Immature natural killer cell (primary cell): ENCODE measurements around the gene PHLDA2. TPM values are rescaled to one million over a fixed set of nuclear protein-coding genes. Genes with fewer than 3 reads are reported as not detected.
"Not testable (repeated sequence)": the region's sequence is repeated elsewhere in the genome, so short reads cannot be mapped to it uniquely, and the experiment has no call there.

Source experiments
- DNase-seq, 3 donors: peaks; one replicate each; pipeline ENCODE4 v3.0.0; 2022; ENCODE audit warnings: mixed read lengths in 1 of 3
- H3K27ac Mint-ChIP-seq, 6 donors: one replicate each; pipeline ENCODE4 v1.8.0; 2020; ENCODE audit warnings: mixed read lengths in 6 of 6, mild to moderate bottlenecking in 5 of 6, inconsistent platforms in 4 of 6, moderate library complexity in 3 of 6
- H3K27me3 Mint-ChIP-seq, 3 donors: one replicate each; pipeline ENCODE4 v1.8.0; 2020 to 2021; ENCODE audit warnings: low read depth in 3 of 3, mild to moderate bottlenecking in 3 of 3, mixed read lengths in 3 of 3, moderate library complexity in 3 of 3, inconsistent platforms in 1 of 3
- H3K36me3 Mint-ChIP-seq, 3 donors: one replicate each; pipeline ENCODE4 v1.8.0; 2020; ENCODE audit warnings: mixed read lengths in 3 of 3, inconsistent platforms in 2 of 3, mild to moderate bottlenecking in 2 of 3
- H3K4me1 Mint-ChIP-seq, 2 donors: one replicate each; pipeline ENCODE4 v1.8.0; 2020; ENCODE audit warnings: inconsistent platforms in 2 of 2, mild to moderate bottlenecking in 2 of 2, mixed read lengths in 2 of 2, moderate library complexity in 1 of 2
- H3K4me3 Mint-ChIP-seq, 5 donors: one replicate each; pipeline ENCODE4 v1.8.0; 2020; ENCODE audit warnings: mild to moderate bottlenecking in 5 of 5, mixed read lengths in 5 of 5, inconsistent platforms in 3 of 5, moderate library complexity in 3 of 5
- H3K9me3 Mint-ChIP-seq, 6 donors: one replicate each; pipeline ENCODE4 v1.8.0; 2020; ENCODE audit warnings: mild to moderate bottlenecking in 6 of 6, mixed read lengths in 6 of 6, inconsistent platforms in 4 of 6, moderate library complexity in 3 of 6
- polyA plus RNA-seq, 3 donors: library from polyadenylated mRNA; unstranded; fragments of 300-500 nt; fragmentation: Illumina TruSeq; gene quantifications; one replicate each; pipeline ENCODE4 v1.2.3, GENCODE V29; 2021

Gene PHLDA2
- polyA plus RNA-seq, 3 donors from 2014 or later = 0.27 TPM; not detected in 2

GRCh38 chr11:2911785-2912391 lies 17.3 kb downstream of the PHLDA2 start:
- Mint-ChIP-seq H3K4me3 (no peak overlapping the region), H3K36me3 (peaks cover 0 to under 1% (median 0%) of the 10 kb centered on the region in 3 donors)

GRCh38 chr11:2911088-2911784 lies 18.0 kb downstream of the PHLDA2 start:
- Mint-ChIP-seq H3K9me3 (no peaks in the 10 kb centered on the region), H3K4me3 (no peak overlapping the region), H3K27me3 (no peaks in the 10 kb centered on the region), H3K27ac (no peak overlapping the region), H3K36me3 (peaks cover 0 to 6% (median 5%) of the 10 kb centered on the region in 3 donors), H3K4me1 (peaks cover 0 to 9% of the 10 kb centered on the region in 2 donors)
- no peak for DNase-seq

More at GRCh38 chr11:2911785-2912391, 17.3 kb downstream of the PHLDA2 start:
- Mint-ChIP-seq H3K27ac (peak overlapping the region in 1 of 6 donors; percentile 16), H3K9me3 (no peaks in the 10 kb centered on the region), H3K4me1 (peaks cover 0 to 9% of the 10 kb centered on the region in 2 donors), H3K27me3 (no peaks in the 10 kb centered on the region)
- DNase-seq = no peak

- peaks cover 0 to under 1% (median 0%) of the 10 kb centered on the region in 3 donors for H3K27me3 Mint-ChIP-seq
- H3K4me1 Mint-ChIP-seq = peaks cover 0 to 13% of the 10 kb centered on the region in 2 donors
- H3K36me3 Mint-ChIP-seq = peaks cover 6 to 13% (median 12%) of the 10 kb centered on the region in 3 donors
- peaks cover 0 to 1% (median 0%) of the 10 kb centered on the region in 6 donors for H3K9me3 Mint-ChIP-seq
- no peak overlapping the region for H3K4me3 Mint-ChIP-seq
- H3K27ac Mint-ChIP-seq = peak overlapping the region in 1 of 6 donors; percentile 69
- DNase-seq = no peak
These were observed 18.7 kb downstream of the PHLDA2 start for GRCh38 chr11:2910401-2910955.

GRCh38 chr11:2909133-2909902 lies 19.9 kb downstream of the PHLDA2 start:
- Mint-ChIP-seq H3K9me3 (peaks cover 0 to 2% (median 0%) of the 10 kb centered on the region in 6 donors), H3K27me3 (peaks cover 0 to 3% (median 1%) of the 10 kb centered on the region in 3 donors)

GRCh38 chr11:2908130-2908529 lies 21.1 kb downstream of the PHLDA2 start:
- Mint-ChIP-seq H3K4me3 (no peak overlapping the region), H3K9me3 (peaks cover 0 to 2% (median 0%) of the 10 kb centered on the region in 6 donors), H3K4me1 (peaks cover 9 to 12% of the 10 kb centered on the region in 2 donors), H3K36me3 (peaks cover 12 to 21% (median 21%) of the 10 kb centered on the region in 3 donors), H3K27ac (no peak overlapping the region), H3K27me3 (peaks cover 0 to 3% (median 1%) of the 10 kb centered on the region in 3 donors)
- no peak for DNase-seq

More at GRCh38 chr11:2909133-2909902, 19.9 kb downstream of the PHLDA2 start:
- Mint-ChIP-seq H3K27ac (no peak overlapping the region), H3K36me3 (peaks cover 12 to 21% (median 21%) of the 10 kb centered on the region in 3 donors), H3K4me1 (peaks cover 0 to 12% of the 10 kb centered on the region in 2 donors), H3K4me3 (no peak overlapping the region)
- no peak for DNase-seq

- not testable (repeated sequence) for H3K27me3 Mint-ChIP-seq, DNase-seq, H3K9me3 Mint-ChIP-seq, H3K4me3 Mint-ChIP-seq
- Mint-ChIP-seq H3K4me1 (peaks cover 19 to 29% of the 10 kb centered on the region in 2 donors), H3K36me3 (peaks cover 12 to 21% (median 21%) of the 10 kb centered on the region in 3 donors), H3K27ac (peak overlapping the region in 2 of 6 donors; percentile 45 to 57)
These were observed 23.9 kb downstream of the PHLDA2 start for GRCh38 chr11:2905299-2905698.

- Mint-ChIP-seq H3K27me3 (peaks cover 3 to 7% (median 4%) of the 10 kb centered on the region in 3 donors), H3K27ac (peak overlapping the region in 2 of 6 donors; percentile 80 to 86), H3K4me1 (peaks cover 27 to 37% of the 10 kb centered on the region in 2 donors), H3K36me3 (peaks cover 12 to 21% (median 21%) of the 10 kb centered on the region in 3 donors), H3K4me3 (peak overlapping the region in 2 of 5 donors; percentile 74 to 76), H3K9me3 (peaks cover 0 to 4% (median 0%) of the 10 kb centered on the region in 6 donors)
- no peak for DNase-seq
These were observed 24.8 kb downstream of the PHLDA2 start for GRCh38 chr11:2904153-2905052.

- Mint-ChIP-seq H3K4me3 (peak overlapping the region; percentile 60 to 76 (median 74)), H3K9me3 (peaks cover 0 to 4% (median 0%) of the 10 kb centered on the region in 6 donors), H3K27me3 (peaks cover 6 to 7% (median 6%) of the 10 kb centered on the region in 3 donors), H3K27ac (peak overlapping the region in 4 of 6 donors; percentile 50 to 86 (median 77)), H3K4me1 (peaks cover 35 to 45% of the 10 kb centered on the region in 2 donors), H3K36me3 (peaks cover 12 to 21% (median 21%) of the 10 kb centered on the region in 3 donors)
- DNase-seq = no peak
These were observed 25.6 kb downstream of the PHLDA2 start for GRCh38 chr11:2903672-2904011.

- Mint-ChIP-seq H3K4me3 (peak overlapping the region; percentile 74 to 81 (median 79)), H3K9me3 (peaks cover 0 to 4% (median 0%) of the 10 kb centered on the region in 6 donors), H3K36me3 (peaks cover 12 to 21% (median 21%) of the 10 kb centered on the region in 3 donors), H3K27ac (peak overlapping the region in 4 of 6 donors; percentile 19 to 71 (median 63)), H3K27me3 (peaks cover 6 to 8% (median 8%) of the 10 kb centered on the region in 3 donors), H3K4me1 (peaks cover 41 to 51% of the 10 kb centered on the region in 2 donors)
- no peak for DNase-seq
These were observed 26.2 kb downstream of the PHLDA2 start for GRCh38 chr11:2902784-2903671.

- peak overlapping the region; percentile 19 to 82 (median 63) for H3K27ac Mint-ChIP-seq
- peak; percentile 84 to 90 (median 89) for DNase-seq
- H3K4me1 Mint-ChIP-seq = peaks cover 46 to 56% of the 10 kb centered on the region in 2 donors
- H3K9me3 Mint-ChIP-seq = peaks cover 0 to 4% (median 0%) of the 10 kb centered on the region in 6 donors
- peaks cover 12 to 21% (median 21%) of the 10 kb centered on the region in 3 donors for H3K36me3 Mint-ChIP-seq
- H3K27me3 Mint-ChIP-seq = peaks cover 6 to 9% (median 8%) of the 10 kb centered on the region in 3 donors
- peak overlapping the region; percentile 75 to 81 (median 80) for H3K4me3 Mint-ChIP-seq
These were observed 27.1 kb downstream of the PHLDA2 start for GRCh38 chr11:2901854-2902783.
